ENCODE data around the gene ZMIZ1. TPM values are rescaled to one million over a fixed set of nuclear protein-coding genes. Genes with fewer than 3 reads are reported as not detected.

ZMIZ1 gene
- total RNA-seq, 6 experiments from 2014 or later = 38.6 to 60.3 (median 51.2) TPM

- DNase-seq = no peak
- Mint-ChIP-seq H3K27me3 (ENCODE audit: insufficient read depth) (peaks cover 7% of the 10 kb centered on the region), H3K4me1 (ENCODE audit: low read depth) (no peaks in the 10 kb centered on the region; the same call in 1 of the 2 replicates), H3K36me3 (ENCODE audit: low read depth) (peaks cover 36% of the 10 kb centered on the region; the same call in 1 of the 2 replicates), H3K9me3 (no peaks in the 10 kb centered on the region), H3K27ac (no peak overlapping the region), H3K4me3 (no peak overlapping the region)
- TF ChIP-seq CTCF (IDR thresholded peaks at IDR 0.05) = no peak
Measured at GRCh38 chr10:79207726-79208125, 139.0 kb downstream of the ZMIZ1 start.

- Mint-ChIP-seq H3K27ac (peak overlapping the region; percentile 8; the same call in 1 of the 2 replicates), H3K36me3 (ENCODE audit: low read depth) (peaks cover 34% of the 10 kb centered on the region; the same call in 1 of the 2 replicates), H3K4me1 (ENCODE audit: low read depth) (no peaks in the 10 kb centered on the region; the same call in 1 of the 2 replicates), H3K9me3 (no peaks in the 10 kb centered on the region), H3K27me3 (ENCODE audit: insufficient read depth) (peaks cover 7% of the 10 kb centered on the region), H3K4me3 (no peak overlapping the region)
- TF ChIP-seq CTCF (IDR thresholded peaks at IDR 0.05) = no peak
- DNase-seq = no peak
Measured at GRCh38 chr10:79208251-79208983, 139.7 kb downstream of the ZMIZ1 start.

GRCh38 chr10:79209340-79209739, 140.6 kb downstream of the ZMIZ1 start:
- DNase-seq = no peak
- no peak for TF ChIP-seq CTCF (IDR thresholded peaks at IDR 0.05)
- H3K36me3 Mint-ChIP-seq (ENCODE audit: low read depth) = peaks cover 29% of the 10 kb centered on the region; the same call in 1 of the 2 replicates
- H3K27ac Mint-ChIP-seq = peak overlapping the region; percentile 8; the same call in 1 of the 2 replicates
- H3K4me1 Mint-ChIP-seq (ENCODE audit: low read depth) = no peaks in the 10 kb centered on the region
- H3K4me3 Mint-ChIP-seq = no peak overlapping the region
- peaks cover 7% of the 10 kb centered on the region for H3K27me3 Mint-ChIP-seq (ENCODE audit: insufficient read depth)
- no peaks in the 10 kb centered on the region for H3K9me3 Mint-ChIP-seq

GRCh38 chr10:79209831-79210230, 141.1 kb downstream of the ZMIZ1 start:
- H3K4me3 Mint-ChIP-seq = no peak overlapping the region
- DNase-seq = no peak
- no peaks in the 10 kb centered on the region for H3K9me3 Mint-ChIP-seq
- peaks cover 7% of the 10 kb centered on the region for H3K27me3 Mint-ChIP-seq (ENCODE audit: insufficient read depth)
- peaks cover 24% of the 10 kb centered on the region; the same call in 1 of the 2 replicates for H3K36me3 Mint-ChIP-seq (ENCODE audit: low read depth)
- H3K27ac Mint-ChIP-seq = no peak overlapping the region
- no peak for TF ChIP-seq CTCF (IDR thresholded peaks at IDR 0.05)
- no peaks in the 10 kb centered on the region for H3K4me1 Mint-ChIP-seq (ENCODE audit: low read depth)

- Mint-ChIP-seq H3K27ac (peak overlapping the region; percentile 29; the same call in 1 of the 2 replicates), H3K36me3 (ENCODE audit: low read depth) (peaks cover 21% of the 10 kb centered on the region; the same call in 1 of the 2 replicates), H3K4me1 (ENCODE audit: low read depth) (no peaks in the 10 kb centered on the region), H3K4me3 (peak overlapping the region; percentile 45; the same call in 1 of the 2 replicates), H3K27me3 (ENCODE audit: insufficient read depth) (peaks cover 9% of the 10 kb centered on the region), H3K9me3 (no peaks in the 10 kb centered on the region)
- no peak for TF ChIP-seq CTCF (IDR thresholded peaks at IDR 0.05)
- no peak for DNase-seq
Measured at GRCh38 chr10:79210672-79211071, 141.9 kb downstream of the ZMIZ1 start.

All from HFFc6 (cell line).